Sigmoid colon (tissue), 4 donors: ENCODE data around the gene STPG1.

Experiments used
- EP300 ChIP-seq, 4 donors: sonication (generic); formaldehyde crosslinking; IDR thresholded peaks; one replicate each; pipeline ENCODE4 v1.6.1; 2017; ENCODE audit warnings: antibody characterized with exemption in 4 of 4
- POLR2A ChIP-seq, 2 donors: fragments of 450-650 bp; IDR thresholded peaks; one replicate each; pipeline ENCODE4 v1.6.1; 2016; ENCODE audit warnings: antibody characterized with exemption in 2 of 2, mild to moderate bottlenecking in 2 of 2, moderate library complexity in 2 of 2
- POLR2AphosphoS5 ChIP-seq, 4 donors: sonication (generic); formaldehyde crosslinking; IDR thresholded peaks; one replicate each; pipeline ENCODE4 v1.6.1; 2017; ENCODE audit warnings: antibody characterized with exemption in 4 of 4
- TF ChIP-seq, protein P1 (sequence below), 4 experiments: fragments of 450-650 bp in 3 of 4; fragments of 200-600 bp in 1 of 4; IDR thresholded peaks; one replicate each; pipeline ENCODE4 v1.5.1; 2016 to 2019; ENCODE audit warnings: antibody characterized with exemption in 4 of 4, mild to moderate bottlenecking in 3 of 4, moderate library complexity in 2 of 4

- TF ChIP-seq, protein P1, sequence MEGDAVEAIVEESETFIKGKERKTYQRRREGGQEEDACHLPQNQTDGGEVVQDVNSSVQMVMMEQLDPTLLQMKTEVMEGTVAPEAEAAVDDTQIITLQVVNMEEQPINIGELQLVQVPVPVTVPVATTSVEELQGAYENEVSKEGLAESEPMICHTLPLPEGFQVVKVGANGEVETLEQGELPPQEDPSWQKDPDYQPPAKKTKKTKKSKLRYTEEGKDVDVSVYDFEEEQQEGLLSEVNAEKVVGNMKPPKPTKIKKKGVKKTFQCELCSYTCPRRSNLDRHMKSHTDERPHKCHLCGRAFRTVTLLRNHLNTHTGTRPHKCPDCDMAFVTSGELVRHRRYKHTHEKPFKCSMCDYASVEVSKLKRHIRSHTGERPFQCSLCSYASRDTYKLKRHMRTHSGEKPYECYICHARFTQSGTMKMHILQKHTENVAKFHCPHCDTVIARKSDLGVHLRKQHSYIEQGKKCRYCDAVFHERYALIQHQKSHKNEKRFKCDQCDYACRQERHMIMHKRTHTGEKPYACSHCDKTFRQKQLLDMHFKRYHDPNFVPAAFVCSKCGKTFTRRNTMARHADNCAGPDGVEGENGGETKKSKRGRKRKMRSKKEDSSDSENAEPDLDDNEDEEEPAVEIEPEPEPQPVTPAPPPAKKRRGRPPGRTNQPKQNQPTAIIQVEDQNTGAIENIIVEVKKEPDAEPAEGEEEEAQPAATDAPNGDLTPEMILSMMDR (IDR thresholded peaks at IDR 0.05) = peak; percentile 33 to 83 (median 72)
- TF ChIP-seq POLR2A (IDR thresholded peaks at IDR 0.05) = peak in 1 of 2 donors; percentile 16
- peak in 3 of 4 donors; percentile 57 to 80 (median 62) for TF ChIP-seq POLR2AphosphoS5 (IDR thresholded peaks at IDR 0.05)
- TF ChIP-seq EP300 (IDR thresholded peaks at IDR 0.05) = no peak
Observed at GRCh38 chr1:24415334-24415909, 1.8 kb upstream of the STPG1 start, which contains the start of gene NIPAL3.
